CD1c-positive myeloid dendritic cell (primary cell): ENCODE data around the gene C1QTNF5.

Experiments used
- DNase-seq: peaks from one replicate; pipeline ENCODE4 v3.0.0-alpha.2; 2016; ENCODE audit errors: extremely low spot score

The C1QTNF5 gene

GRCh38 chr11:119318240-119319135, 22.2 kb downstream of the C1QTNF5 start:
- DNase-seq, result peak; percentile 50

DNA sequence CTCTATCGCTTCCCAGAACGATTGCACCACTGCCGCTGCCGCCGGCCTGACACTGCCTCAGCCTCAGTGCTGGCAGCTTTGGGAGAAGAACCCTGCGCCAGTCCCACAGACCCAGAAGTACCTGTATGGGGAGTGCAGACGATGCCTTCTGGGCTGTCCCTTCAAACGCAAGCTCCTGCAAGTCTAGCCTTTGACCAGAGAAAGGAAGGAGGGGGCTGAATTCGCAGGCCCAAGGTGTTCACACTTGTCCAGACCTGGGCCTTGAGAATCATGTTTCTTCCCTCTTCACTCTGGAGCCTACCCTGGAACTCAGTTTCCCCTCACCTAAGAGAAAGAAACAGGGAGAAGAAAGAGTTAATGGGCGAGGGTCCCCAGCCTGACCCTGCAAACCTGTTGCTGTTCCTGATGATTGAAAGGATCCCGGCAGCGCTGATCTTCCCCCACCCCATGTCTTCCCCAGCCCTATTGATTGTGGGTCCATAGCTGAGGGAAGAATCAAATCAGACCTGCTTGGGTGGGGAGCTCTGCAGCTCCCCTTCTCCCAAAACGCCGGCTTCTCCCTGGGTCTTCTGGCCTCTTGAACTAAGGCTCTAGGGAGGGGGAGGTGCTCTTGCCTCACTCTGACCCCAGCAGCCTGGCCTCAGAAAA, 23.0 kb downstream of the C1QTNF5 start:
- no peak for DNase-seq

GRCh38 chr11:119316729-119317591, 23.7 kb downstream of the C1QTNF5 start, which contains the start of gene MCAM:
Gene MCAM, minus strand, starts transcription at chr11:119317130. Its CDS starts 29 bp downstream, at chr11:119317101.
- no peak for DNase-seq

GRCh38 chr11:119316016-119316728, 24.5 kb downstream of the C1QTNF5 start:
- no peak for DNase-seq

DNA sequence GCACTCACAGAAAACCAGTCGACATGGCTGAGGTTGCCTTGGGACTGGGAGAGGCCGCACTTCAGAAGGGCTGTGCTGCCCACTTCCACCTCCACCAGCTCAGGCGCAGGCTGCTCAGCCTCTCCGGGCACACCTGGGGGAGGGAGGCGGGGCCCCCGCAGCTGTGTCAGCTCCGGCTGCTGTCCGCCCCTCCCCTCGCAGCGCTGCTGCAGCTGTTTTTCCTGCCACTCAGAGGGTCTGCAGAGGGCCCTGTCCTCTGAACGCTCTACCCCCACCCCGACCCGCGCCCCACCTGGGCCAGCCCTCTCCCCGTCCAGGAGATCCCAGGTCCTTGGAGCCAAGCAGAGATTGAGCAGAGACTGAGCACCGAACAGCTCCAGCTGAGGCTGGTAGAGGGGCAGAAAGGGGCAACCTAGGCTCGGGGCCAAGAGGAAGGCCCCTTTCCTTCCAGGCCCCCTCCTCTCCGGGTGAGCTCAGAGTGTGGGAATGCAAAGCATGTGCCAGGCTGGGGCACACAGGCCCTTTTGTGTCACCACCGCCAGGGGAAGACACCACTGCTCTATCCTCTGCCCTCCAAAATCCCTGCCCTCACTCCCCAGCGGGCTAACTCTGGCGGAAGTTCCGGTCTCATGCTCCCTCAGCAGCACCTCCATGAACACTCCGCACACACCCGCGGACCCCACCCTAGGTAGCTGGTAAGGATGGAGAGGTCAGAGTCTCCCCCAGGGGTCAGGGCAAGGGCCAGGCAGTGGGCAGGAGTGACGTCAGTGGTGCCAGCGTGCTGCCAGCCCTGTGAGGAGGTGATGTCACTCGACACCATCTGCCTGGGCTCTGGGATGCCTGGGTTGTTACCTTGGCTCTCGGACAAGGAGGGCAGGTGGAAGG, 25.3 kb downstream of the C1QTNF5 start:
- DNase-seq, result peak; percentile 41

DNA sequence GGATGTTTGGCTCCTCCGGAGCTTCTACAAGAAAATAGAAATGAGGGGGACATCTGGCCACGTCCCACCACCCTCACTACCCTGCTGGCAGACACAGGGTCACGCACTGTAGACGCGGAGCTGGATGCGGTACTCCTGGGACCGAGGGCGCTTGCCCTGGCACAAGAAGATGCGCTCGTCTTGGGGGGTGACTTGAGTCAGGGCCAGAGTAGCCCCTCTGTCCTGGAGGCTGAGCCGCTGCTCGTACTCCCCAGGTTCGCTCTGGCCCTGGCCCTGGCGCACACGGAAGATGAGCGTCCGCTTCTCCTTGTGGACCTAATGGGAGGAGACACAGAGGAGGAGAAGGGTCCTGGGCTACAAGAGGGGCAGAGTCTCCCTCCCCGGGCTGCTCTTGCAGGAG, 26.0 kb downstream of the C1QTNF5 start:
- no peak for DNase-seq

DNA sequence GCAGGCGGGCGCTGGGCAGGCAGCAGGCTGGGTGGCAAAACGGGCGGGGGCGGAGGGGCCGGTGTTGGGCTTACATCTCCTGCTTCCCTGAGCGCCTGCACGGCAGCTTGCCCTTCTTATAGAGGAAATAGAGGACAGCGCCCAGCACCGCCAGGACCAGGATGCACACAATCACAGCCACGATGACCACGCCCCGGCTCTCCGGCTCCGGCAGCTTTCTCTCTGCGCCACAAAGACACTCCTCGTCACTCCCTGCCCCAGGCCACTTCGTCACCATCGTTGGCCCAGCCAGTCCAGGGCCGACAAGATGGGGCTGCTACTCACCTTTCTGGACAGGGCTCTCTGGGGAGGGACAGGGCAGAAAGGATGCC, 30.0 kb downstream of the C1QTNF5 start:
- no peak for DNase-seq

- DNase-seq, result no peak
Observed at GRCh38 chr11:119309953-119310681, 30.6 kb downstream of the C1QTNF5 start.

- no peak for DNase-seq
Observed at GRCh38 chr11:119309411-119309810, 31.3 kb downstream of the C1QTNF5 start.

- DNase-seq, result no peak
Observed at GRCh38 chr11:119307974-119308373, 32.7 kb downstream of the C1QTNF5 start.

DNA sequence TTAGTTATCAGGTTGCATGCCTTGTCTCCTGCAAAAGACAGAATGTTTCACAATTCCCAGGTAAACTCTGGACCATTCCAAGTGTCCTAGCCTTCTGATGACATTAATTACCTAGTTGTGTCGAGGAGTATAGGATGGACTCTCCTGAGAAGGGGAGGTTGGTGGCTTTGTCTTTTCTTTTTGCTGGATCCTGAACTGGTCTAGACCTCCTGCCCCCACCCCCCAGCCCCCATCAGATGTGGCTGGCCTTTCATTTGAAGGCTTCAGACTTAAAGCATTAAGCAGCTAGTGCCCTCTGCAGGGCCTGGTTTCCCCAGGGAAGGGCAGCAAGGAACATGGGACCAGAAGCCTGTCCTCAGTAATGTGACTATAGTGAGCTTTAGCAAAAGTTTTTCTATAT, 33.5 kb downstream of the C1QTNF5 start:
- no peak for DNase-seq

DNA sequence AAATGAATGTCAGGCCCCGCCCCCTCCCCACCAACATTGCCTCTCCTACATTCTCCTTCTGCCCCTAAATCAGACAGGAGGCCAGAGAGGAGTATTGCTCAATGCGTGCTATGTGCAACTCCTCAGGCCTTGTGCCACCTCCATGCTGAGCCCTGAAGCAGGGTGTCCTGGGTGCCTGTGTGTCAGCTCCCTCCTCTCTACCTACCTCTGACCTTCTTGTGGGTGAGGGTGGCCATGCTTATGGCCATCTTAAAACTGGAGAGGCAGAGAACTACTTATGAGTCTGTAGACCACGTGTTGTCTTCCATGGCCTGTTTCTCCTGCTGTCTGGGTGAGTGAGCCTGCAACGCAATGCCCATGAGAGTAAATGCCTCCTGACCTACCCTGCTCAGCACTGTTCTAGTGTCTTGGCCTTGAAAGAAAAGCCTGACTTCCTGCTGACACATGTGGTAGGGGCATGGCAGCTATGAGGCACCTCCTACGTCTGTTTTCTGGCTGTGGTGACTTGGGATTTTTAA, 34.3 kb downstream of the C1QTNF5 start:
- no peak for DNase-seq

DNA sequence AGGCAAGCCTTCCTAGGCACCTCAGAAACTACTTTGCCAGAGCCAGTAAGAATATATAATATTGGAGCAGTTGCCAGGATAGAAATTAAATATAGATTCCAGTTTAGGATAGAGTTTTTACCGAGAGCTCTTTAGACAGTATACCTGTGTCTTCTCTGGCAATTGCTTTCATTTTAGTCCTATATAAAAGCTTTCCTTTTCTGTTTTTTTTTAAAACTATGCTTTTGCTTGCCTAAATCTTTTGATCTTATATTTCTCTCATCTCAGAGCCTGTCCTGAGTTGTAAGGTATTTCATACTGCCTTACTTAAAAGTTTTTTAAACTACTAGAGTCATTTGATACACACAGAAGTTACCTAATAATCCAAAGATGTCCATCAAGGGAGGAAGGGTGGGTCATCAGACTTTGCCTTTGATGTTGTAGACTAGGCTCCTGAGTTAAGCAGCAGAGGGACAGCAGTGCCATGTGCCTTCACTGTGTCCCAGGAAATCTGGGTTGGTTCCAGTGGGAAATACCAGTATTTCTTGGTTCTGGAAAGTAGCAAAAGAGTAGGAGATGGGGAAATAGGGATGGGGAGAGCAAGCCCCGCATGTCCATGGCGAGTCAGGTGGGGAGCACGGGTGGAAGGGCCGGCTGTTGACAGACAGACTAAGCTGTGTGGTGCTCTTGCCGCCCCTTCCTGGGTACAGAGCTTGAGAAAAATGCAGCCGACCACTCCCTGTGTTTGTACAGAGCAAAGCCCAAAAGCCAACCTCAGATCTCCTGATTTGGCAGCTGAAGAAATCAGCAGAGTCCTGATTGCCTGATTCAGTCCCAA, 34.9 kb downstream of the C1QTNF5 start:
- no peak for DNase-seq

DNA sequence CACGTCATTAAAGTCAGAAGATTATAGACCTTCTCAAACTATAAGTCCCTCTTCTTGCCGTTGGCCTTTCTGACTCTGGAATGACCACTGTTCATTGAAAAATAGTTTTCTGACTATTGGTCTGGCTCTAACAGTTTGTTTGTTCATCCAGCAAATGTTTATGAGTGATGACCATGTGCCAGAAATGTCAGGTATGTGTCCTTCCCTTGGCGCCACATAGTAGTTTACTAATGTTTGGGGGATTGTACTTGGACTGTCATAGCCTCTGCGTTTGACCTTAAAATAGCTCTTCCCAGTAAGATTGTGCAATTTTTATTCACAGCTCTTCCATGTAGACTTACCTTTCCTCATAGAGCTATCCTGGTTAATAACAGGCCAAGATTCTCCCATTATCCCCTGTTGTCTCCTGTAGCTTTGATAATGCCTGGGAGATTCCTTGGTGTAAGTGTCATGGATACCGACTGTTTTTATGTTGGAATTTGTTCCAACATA, 37.4 kb downstream of the C1QTNF5 start:
- no peak for DNase-seq

GRCh38 chr11:119300198-119300964, 40.3 kb downstream of the C1QTNF5 start:
- no peak for DNase-seq

DNA sequence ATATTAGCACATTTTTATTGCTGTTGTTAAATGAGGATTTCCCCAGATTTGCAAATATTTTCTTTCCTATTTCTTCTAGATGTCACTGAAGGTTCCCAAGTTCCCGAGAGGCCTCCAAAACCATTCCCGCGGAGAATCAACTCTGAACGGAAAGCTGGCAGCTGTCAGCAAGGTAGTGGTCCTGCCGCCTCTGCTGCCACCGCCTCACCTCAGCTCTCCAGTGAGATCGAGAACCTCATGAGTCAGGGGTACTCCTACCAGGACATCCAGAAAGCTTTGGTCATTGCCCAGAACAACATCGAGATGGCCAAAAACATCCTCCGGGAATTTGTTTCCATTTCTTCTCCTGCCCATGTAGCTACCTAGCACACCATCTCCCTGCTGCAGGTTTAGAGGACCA, 41.3 kb downstream of the C1QTNF5 start:
- DNase-seq, result no peak

GRCh38 chr11:119298726-119299125, 42.0 kb downstream of the C1QTNF5 start:
- no peak for DNase-seq

DNA sequence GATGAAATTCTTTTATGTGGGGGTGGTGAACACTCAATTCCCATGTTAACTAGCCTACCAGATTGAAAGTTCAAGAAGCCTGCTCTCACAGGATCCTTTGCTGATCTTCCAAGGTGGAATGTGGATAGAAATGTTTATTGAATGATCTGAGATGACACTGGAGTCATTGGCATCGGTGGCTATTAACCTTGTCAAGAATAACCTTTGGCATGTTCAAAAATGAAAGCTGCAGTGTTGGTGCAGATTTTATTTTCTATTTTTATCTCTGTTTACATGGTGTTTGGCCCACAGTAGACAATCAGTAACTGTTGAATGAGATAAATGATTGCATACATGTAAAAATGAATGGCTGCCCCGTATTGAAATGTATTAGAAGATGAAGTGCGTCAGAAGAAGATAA, 42.7 kb downstream of the C1QTNF5 start:
- DNase-seq, result no peak
